Measurements from ENCODE around the gene PLCB3.
A peak's percentile ranks its signal among the peaks of the same experiment; 100 is the strongest.

The PLCB3 gene

DNA sequence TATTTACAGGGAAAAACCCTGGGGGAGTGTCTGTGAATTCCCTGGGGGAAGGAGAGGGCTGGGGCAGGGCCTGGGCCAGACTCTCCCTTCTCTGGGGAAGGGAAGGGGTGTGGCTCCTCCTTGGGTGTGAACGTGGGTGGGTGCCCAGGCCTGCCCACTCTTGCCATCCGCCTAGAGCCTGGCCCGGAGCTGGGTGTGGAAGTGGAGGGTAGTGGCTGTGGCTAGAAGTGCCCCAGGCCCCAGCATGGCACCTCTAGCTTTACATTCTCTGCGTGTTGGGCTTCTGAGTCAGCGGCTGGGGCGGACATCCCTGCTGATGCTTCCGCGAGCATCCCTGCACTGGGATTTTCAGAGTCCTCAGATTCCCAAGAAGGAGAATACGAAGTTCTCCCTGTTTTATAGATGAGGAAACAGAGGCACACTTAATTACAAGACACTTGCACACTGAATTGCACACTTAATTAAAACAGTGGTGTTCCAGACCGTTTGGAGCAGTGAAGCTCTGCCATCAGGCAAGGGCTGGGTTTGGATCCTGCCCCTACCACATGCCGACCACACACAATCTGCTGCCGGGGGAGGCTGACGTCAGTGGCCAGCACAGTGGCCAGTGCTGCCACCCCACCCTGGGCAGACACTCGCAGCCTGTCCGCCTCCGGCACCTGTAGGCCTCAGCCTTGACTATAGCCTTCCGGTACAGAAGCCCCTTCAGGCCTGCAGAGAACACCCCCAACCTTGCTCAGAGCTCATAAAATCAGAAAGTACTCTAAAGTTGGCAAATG is 25.5 kb downstream of the PLCB3 start:
- Mint-ChIP-seq H3K4me3 (no peak overlapping the region), H3K9me3 (no peaks in the 10 kb centered on the region), H3K4me1 (no peaks in the 10 kb centered on the region), H3K27ac (no peak overlapping the region), H3K27me3 (no peaks in the 10 kb centered on the region), H3K36me3 (peaks cover 2% of the 10 kb centered on the region)

DNA sequence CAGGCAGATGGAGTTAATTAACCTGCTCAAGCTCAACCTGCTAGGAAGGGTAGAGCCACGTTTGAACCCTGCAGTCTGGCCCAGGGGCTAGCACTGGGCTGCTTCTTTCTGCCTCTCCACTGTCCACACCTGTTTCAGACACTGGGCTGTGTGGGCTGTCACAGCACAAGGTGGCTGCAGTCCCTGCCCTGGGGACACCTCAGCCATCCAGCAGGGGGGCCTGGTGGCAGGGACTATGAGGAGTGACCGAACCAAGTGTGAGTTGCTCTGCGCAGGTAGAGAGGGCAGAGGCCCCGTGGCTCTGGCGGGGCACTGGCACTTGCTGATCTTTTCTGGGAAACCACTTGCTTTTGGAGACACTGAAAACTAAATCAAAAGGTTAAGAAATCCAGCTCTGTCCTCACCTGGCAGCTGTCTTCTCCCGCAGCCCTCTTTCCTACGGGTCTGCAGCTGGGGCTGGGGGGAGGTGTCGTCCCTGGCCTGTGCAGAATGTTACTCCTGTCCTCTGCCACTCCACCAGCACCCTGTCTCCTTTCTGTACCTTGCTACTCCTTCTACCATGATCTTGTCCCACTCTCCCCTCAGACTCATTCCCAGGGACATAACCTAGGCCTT is 27.4 kb downstream of the PLCB3 start:
- Mint-ChIP-seq H3K27ac (peak overlapping the region; percentile 21), H3K27me3 (no peaks in the 10 kb centered on the region), H3K36me3 (peaks cover 2% of the 10 kb centered on the region), H3K4me3 (no peak overlapping the region), H3K4me1 (peaks cover 8% of the 10 kb centered on the region), H3K9me3 (no peaks in the 10 kb centered on the region)

DNA sequence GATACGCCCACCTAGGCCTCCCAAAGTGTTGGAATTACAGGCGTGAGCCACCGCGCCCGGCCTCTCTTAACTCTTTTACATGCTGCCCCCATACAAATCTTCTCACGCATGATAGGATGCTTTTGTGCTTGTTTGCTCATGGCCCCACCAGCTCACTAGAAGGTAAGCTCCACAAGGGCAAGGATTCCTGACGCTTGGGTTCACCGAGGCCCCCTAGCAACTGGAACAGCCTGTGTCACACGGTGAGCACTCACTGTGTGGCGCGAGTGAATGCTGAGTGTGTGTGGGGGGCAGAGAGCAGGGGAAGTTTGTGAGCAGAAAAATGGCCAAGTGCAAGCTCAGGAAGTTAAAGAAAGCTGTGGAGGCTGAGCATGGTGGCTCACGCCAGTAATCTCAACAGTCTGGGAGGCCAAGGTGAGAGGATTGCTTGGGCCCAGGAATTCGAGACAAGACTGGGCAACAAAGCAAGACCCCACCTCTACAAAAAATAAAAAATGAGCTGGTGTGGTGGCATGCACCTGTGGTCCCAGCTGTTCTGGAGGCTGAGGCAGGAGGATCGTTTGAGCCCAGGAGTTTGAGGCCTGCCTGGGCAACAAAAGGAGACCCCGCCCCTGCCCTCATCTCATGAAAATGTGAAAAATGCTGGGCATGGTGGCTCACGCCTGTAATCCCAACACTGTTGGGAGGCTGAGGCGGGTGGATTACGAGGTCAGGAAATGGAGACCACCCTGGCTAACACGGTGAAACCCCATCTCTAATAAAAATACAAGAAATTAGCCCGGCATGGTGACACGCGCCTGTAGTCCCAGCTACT is 30.8 kb downstream of the PLCB3 start:
- no peaks in the 10 kb centered on the region for H3K27me3 Mint-ChIP-seq
- H3K4me3 Mint-ChIP-seq, result no peak overlapping the region
- H3K36me3 Mint-ChIP-seq, result peaks cover 2% of the 10 kb centered on the region
- peaks cover 20% of the 10 kb centered on the region for H3K4me1 Mint-ChIP-seq
- H3K9me3 Mint-ChIP-seq, result no peaks in the 10 kb centered on the region
- no peak overlapping the region for H3K27ac Mint-ChIP-seq

DNA sequence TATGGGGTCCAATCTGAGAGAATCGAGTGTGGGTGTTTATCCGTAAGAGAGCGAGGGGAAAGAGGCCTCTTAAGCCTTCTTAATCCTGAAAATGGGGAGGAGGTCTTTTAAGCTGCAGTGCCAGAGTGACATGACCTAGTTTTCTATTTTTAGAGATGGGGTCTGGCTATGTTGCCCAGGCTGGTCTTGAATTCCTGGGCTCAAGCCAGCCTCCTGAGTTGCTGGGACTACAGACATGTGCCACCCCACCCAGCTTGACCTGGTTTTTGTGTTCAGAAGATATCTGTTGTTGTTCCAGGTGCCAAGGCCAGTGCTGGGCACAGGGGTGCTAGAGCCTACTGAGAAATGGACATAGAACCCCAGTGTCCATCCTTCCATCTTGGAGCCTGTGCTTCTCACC is 31.8 kb downstream of the PLCB3 start:
- Mint-ChIP-seq H3K27ac (no peak overlapping the region), H3K9me3 (no peaks in the 10 kb centered on the region), H3K4me3 (peak overlapping the region; percentile 19), H3K4me1 (peaks cover 20% of the 10 kb centered on the region), H3K27me3 (no peaks in the 10 kb centered on the region), H3K36me3 (peaks cover 2% of the 10 kb centered on the region)

DNA sequence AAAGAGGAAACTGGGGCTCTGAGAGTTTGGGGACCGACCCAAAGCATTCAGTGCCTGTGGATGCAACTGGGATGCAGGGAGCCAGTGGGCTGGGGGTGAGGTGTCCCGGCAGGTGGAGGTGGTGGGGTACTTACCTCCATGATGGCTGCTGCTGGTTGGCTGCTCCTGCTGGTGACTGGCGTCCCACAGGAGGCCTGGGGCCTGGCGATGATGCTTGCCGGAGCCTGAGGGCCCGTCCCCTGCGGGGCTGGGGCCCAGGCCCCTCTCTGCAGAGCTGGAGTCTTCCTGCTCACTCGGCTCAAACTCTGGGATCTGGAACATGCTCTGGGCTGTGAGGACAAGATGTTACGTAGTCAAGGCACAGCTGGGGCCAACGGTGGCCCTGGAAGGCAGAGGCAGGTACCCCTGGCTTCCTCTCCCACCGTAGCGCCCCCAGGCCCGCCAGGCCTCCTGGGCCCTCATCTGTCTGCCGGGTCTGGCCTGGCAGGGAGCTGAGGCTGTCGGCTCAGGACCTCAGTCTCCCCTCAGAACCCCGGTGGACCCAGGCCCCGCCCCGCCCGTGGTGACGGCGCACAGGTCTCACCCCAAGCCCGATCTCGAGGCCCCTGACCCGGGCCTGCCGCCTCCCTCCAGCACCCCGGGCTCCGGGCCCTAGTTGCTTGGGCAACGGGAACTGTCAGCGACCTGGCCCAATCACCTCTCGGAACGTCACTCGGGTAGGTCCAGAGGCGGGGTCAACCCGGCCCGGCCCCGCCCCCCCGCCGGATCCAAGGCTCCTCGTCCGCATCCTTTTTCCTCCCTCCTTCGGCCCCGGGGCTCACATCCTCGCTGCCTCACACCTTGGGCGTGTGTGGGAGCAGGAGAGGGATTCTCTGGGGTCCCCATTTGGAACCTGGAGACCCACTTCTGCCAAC is 33.0 kb downstream of the PLCB3 start, which contains the start of gene BAD:
TSS of gene BAD (minus strand) at position 618 of the 914 bp plus-strand sequence. CDS start at position 321, 297 bp downstream.
- H3K27ac Mint-ChIP-seq, result peak within 1 kb of the TSS; percentile 96
- no peaks in the 10 kb centered on the region for H3K27me3 Mint-ChIP-seq
- peak within 1 kb of the TSS; percentile 88 for H3K4me3 Mint-ChIP-seq
- no peaks in the 10 kb centered on the region for H3K9me3 Mint-ChIP-seq
- H3K4me1 Mint-ChIP-seq, result peaks cover 20% of the 10 kb centered on the region
- no peaks in the 10 kb centered on the region for H3K36me3 Mint-ChIP-seq

DNA sequence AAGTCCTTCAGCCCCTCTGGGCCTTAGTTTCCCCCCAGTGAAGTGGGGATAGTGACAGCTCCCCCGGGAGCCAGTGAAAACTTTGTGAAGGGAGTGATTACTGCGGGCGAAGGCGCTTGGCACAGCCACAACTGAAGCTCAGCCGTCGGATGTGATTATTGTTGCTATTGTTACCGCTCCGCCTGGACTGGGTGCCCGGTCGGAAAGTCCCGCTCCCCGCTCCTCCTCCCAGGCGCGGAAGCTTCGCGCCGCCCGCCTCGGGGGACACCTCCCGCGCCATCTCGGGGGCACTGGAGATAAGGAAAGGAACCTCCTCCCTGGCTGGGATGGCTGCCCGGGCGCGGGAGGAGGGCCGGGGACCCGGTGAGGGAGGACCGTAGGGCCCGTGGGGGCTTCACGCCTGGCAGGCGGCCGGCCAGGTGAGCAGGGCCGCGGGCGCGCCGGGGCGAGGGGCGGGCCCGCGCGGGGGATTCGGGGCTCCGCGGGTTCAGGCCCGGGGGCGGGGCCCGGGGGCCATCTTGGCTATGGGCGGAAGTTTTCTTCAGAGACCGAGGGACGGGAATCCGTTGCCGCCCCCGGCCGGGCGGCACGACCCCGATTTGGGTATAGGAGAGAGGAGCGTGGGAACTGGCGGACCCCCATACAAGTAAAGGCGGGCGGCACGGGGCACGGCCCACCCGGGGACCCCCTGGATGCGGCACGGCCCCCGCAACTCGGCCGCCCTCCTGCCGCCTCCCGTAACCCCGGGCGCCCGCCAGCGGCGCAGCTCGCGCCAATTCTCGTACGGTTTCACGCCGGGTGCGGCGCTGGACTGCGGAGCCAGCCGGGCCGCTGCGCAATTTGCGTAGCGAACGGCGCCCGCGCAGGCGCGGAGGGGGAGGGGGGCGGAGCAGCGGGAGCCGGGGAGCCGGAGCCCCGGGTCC is 33.9 kb downstream of the PLCB3 start, which contains the start of gene GPR137:
TSS of gene GPR137 (plus strand) at position 887 of the 923 bp plus-strand sequence. CDS start 677 bp downstream, outside the sequence.
- Mint-ChIP-seq H3K36me3 (no peaks in the 10 kb centered on the region), H3K9me3 (no peaks in the 10 kb centered on the region), H3K27ac (peak within 1 kb of the TSS; percentile 96), H3K27me3 (no peaks in the 10 kb centered on the region), H3K4me1 (peaks cover 20% of the 10 kb centered on the region), H3K4me3 (peak within 1 kb of the TSS; percentile 88)

DNA sequence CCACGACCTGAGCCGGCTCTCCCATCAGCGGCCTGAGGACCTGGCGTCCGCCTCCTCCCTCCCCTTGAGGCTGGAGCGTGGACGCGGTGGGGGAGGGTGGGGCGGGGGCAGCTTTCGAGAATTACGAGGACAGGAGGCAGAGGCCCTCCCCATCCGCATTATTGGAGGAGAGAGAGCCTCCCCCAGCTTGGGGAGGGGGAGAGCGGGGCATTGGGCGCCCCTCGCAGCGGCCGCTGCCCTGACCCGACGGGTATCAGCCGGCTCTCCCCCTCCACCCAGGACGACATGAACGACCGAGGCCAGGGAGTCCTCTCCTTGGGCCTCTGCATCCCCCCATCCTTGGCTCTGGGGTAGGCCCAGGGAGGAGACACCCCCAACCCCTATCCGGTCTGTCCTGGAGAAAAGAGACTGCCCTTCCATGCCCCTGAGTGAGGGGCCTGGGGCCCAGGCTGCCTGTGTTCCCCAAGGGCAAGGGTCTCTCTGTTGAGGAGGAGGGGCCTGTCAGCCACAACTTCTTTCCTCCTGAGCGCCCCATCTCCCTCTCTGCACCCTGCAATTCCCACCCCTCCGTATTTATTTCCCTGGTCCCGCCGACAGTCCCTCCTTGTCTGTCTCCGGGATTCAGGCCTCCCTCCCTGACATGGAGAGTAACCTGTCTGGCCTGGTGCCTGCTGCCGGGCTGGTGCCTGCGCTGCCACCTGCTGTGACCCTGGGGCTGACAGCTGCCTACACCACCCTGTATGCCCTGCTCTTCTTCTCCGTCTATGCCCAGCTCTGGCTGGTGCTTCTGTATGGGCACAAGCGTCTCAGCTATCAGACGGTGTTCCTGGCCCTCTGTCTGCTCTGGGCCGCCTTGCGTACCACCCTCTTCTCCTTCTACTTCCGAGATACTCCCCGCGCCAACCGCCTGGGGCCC is 34.8 kb downstream of the PLCB3 start:
- Mint-ChIP-seq H3K27me3 (peaks cover 5% of the 10 kb centered on the region), H3K36me3 (peaks cover 2% of the 10 kb centered on the region), H3K4me3 (peak overlapping the region; percentile 88), H3K4me1 (peaks cover 24% of the 10 kb centered on the region), H3K9me3 (no peaks in the 10 kb centered on the region), H3K27ac (no peak overlapping the region)

DNA sequence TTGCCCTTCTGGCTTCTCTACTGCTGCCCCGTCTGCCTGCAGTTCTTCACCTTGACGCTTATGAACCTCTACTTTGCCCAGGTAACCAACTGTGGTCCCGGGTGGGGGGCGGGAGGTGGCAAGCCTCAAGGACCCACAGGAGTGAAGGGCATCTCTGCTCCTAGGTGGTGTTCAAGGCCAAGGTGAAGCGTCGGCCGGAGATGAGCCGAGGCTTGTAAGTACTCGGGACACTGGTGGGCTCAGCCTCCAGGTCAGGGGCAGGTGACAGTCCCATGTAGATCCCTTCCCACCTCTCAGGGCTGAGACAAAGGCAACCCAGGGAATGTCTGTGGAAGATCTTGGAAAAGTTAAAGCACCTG is 35.5 kb downstream of the PLCB3 start:
- peak overlapping the region; percentile 84 for H3K4me3 Mint-ChIP-seq
- H3K36me3 Mint-ChIP-seq, result peaks cover 2% of the 10 kb centered on the region
- peaks cover 24% of the 10 kb centered on the region for H3K4me1 Mint-ChIP-seq
- H3K27ac Mint-ChIP-seq, result no peak overlapping the region
- H3K27me3 Mint-ChIP-seq, result peaks cover 5% of the 10 kb centered on the region
- no peaks in the 10 kb centered on the region for H3K9me3 Mint-ChIP-seq

DNA sequence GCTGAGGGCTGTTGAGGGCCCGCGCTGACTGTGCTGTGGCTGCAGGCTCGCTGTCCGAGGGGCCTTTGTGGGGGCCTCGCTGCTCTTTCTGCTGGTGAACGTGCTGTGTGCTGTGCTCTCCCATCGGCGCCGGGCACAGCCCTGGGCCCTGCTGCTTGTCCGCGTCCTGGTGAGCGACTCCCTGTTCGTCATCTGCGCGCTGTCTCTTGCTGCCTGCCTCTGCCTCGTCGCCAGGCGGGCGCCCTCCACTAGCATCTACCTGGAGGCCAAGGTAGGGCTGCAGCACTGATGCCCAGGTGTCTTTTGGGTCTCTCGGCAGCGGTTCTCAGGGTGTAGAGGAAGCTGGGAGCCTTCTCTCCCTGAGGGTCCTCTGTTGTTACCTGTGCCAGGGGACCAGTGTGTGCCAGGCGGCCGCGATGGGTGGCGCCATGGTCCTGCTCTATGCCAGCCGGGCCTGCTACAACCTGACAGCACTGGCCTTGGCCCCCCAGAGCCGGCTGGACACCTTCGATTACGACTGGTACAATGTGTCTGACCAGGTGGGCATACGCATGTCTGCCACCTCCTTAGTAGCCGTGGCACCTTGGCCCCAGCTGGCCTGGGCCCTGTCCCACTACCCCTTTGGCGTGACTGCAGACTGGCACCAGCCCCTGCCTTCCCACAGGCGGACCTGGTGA is 36.5 kb downstream of the PLCB3 start:
- Mint-ChIP-seq H3K4me3 (peak overlapping the region; percentile 39), H3K27me3 (peaks cover 7% of the 10 kb centered on the region), H3K4me1 (peaks cover 23% of the 10 kb centered on the region)

DNA sequence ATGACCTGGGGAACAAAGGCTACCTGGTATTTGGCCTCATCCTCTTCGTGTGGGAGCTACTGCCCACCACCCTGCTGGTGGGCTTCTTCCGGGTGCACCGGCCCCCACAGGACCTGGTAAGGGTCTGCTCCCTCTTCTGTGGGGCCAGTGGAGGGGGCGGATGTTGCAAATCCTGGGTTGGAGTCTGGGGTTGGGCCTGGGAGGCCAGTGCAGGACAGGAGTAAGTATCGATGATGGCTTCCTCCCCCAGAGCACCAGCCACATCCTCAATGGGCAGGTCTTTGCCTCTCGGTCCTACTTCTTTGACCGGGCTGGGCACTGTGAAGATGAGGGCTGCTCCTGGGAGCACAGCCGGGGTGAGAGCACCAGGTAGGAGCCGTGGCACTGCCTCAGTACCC is 37.0 kb downstream of the PLCB3 start:
- Mint-ChIP-seq H3K36me3 (peaks cover 2% of the 10 kb centered on the region), H3K27me3 (peaks cover 10% of the 10 kb centered on the region), H3K27ac (no peak overlapping the region), H3K4me3 (no peak overlapping the region), H3K4me1 (peaks cover 18% of the 10 kb centered on the region), H3K9me3 (no peaks in the 10 kb centered on the region)

More for the DNA sequence above, 36.5 kb downstream of the PLCB3 start:
- Mint-ChIP-seq H3K36me3 (peaks cover 2% of the 10 kb centered on the region), H3K9me3 (no peaks in the 10 kb centered on the region), H3K27ac (no peak overlapping the region)

DNA sequence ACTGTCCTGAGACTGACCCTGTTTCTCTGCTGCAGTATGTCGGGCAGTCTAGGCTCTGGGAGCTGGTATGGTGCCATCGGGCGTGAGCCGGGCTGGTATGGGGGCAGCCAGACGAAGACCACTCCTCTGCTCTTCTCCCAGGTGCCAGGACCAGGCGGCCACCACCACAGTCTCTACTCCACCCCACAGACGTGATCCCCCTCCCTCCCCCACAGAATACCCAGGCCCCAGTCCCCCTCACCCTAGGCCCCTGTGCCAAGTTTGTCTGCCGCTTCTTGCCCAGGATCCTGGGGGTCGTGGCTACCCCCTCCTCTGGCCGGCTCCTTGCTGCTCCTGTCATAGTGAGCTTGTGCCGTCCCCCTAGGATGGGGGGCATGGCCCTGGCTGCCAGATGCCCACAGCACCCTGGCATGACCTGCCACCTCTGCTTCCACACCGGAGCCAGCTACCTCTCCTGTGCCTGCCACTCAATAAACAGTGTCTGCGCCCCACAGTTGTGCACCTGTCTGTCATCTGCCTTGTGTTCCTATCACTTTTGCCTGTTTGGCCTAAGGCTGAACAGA is 37.8 kb downstream of the PLCB3 start:
- Mint-ChIP-seq H3K27me3 (peaks cover 15% of the 10 kb centered on the region), H3K27ac (peak overlapping the region; percentile 35), H3K36me3 (peaks cover 2% of the 10 kb centered on the region), H3K4me1 (peaks cover 13% of the 10 kb centered on the region), H3K4me3 (no peak overlapping the region), H3K9me3 (no peaks in the 10 kb centered on the region)

DNA sequence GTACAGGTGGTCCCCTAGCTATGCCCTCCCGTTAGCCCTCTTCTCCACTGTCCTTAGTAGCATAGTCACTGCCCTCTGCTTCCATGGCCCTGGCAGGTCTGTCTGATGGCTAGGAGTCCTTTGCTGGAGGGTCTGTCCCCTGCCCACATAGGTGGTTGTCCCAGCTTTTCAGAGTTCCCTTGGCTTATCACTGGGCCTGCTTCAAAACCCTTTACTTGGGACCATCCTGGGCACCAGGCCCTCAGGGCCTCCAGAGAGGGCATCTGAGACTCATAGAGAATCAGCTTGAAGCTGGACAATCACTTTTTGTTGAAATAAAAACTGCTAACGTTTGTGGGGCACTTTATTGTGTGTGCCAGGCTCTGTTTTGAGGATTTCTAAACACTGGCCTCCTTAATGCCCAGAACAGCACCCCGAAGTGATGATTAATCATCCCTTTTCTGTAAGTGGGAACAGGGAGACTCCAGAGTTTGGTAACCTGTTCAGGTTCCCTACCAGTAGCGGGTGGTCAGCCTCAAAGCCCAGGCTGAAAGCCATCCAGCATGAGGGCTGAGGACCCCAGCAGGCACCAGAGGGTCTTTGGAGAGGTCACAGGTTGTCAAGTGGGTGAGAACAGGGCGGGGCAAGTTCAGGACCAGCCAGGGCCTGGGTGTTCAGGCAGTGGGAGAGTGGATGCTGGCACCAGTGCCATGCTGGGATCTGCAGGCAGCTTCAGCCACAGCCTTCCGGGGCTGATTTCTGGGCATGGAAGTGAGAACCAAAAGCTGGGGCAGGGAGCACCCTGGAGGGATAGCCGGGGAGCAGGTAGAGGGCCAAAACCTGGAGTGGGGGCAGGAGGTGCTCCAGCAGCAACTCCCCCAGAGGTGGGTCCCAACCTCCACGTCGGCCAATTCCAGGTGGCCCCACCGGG is 39.3 kb downstream of the PLCB3 start:
- H3K27ac Mint-ChIP-seq, result peak overlapping the region; percentile 30
- H3K4me3 Mint-ChIP-seq, result peak overlapping the region; percentile 77
- peaks cover 21% of the 10 kb centered on the region for H3K27me3 Mint-ChIP-seq
- peaks cover 13% of the 10 kb centered on the region for H3K4me1 Mint-ChIP-seq
- peaks cover 2% of the 10 kb centered on the region for H3K36me3 Mint-ChIP-seq
- no peaks in the 10 kb centered on the region for H3K9me3 Mint-ChIP-seq
